Stimulated activated CD4-positive, alpha-beta T cell treated with anti-CD3 and anti-CD28 coated beads, Interleukin-15, amount 100 ng/mL, for 48 hours (primary cell): Measurements from ENCODE around the gene TXNRD1.
"Not testable (repeated sequence)": the region's sequence is repeated elsewhere in the genome, so short reads cannot be mapped to it uniquely, and the experiment has no call there.

Source experiments
- DNase-seq, 2 donors: peaks; one replicate each; pipeline ENCODE4 v3.0.0-alpha.2; 2020; ENCODE audit warnings: low read depth in 2 of 2

Gene TXNRD1

DNA sequence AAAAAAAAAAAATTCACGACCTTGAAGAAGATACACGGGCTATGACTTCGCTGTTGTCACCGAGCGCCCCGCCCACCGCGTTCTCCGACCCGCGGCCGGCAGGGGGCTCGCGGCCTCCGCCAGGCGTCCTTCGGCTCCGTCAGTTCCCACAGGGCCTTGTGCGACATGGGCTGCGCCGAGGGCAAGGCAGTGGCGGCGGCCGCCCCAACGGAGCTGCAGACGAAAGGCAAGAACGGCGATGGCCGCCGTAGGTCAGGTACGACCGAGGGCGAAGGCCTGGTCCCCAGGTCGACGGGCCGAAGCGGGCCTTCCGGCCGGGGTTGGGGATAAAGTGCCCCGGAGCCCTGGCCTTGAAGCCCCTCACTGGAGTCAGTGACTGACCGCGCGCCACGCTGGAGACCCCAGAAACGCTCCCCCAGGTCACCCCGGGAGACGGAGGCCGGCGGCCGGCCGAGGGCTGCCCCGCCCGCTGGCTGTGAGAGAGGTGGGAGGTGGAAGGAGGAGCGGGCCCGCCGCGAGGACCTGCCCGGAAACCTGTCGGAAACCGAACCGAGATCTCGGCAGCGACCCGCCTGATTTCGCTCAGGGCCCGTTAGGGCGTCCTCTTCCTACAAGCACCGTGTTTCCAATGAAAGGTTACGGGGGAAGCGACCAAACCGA is at the start of gene TXNRD1:
TSS of gene TXNRD1 (plus strand) at position 142 of the 660 bp plus-strand sequence. CDS start at position 166, 24 bp downstream.
- peak; percentile 71 to 80 for DNase-seq

- no peak for DNase-seq
Measured at GRCh38 chr12:104165801-104166200, 49.8 kb upstream of the TXNRD1 start.

- DNase-seq, result no peak
Measured at GRCh38 chr12:104166465-104166864, 49.1 kb upstream of the TXNRD1 start.

- no peak for DNase-seq
Measured at GRCh38 chr12:104167519-104168458, 47.8 kb upstream of the TXNRD1 start.

GRCh38 chr12:104168596-104168995 is 47.0 kb upstream of the TXNRD1 start:
- no peak for DNase-seq

DNA sequence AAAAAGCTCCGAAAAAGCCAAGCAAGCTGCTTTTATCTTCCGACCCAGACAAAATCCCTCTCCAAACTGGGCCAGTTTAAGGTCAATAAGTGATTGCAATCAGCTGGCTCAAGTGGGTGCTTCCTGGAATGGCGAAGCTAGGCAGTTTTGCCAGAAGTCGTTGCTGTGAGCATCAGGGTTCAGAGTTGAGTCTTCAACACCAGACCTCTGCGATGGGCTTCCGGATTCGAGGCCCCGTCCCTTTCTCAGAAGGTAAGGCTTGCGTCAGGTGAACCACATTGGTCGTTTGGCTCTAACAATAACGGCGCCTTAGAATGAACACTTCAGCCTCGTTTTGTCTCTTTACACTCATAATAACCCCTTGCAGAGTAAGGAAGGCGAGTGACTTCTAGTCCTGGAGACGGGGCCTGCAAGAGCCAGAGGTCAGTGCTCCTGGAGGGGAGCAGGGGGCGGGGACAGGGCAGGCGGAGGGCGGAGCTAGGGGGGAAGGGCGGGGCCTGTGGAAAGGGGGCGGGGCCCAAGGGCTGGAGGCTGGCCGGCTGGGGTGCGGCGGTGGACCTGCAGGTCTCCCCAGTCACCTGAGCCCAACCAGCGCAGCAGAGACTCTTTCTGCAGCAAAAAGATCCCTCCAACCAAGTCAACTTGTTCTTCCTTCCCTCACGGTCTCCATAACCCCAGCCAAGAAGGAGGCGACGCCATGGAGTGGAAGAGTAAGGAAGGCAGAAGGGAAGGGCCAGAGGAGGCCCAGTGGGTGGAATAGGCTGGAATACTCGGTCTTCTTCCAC is 43.6 kb upstream of the TXNRD1 start:
- no peak for DNase-seq

DNA sequence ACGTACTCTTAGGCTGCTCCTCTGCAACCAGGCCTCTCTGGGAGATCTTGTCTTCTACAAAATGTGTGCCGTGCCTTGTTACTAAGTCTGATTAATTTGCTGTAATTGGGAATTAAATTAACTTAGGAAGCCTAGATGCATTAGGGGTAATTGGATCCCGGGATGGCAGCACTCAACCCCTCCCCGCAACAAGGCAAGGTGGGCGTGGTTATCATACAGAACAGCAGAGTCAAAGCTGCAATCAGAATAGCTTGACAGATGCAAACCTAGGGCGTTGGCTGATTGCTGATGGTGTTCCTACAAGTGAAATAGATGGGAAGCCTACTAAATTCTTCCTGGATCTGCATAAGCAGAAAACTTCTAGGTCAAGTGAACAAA is 43.0 kb upstream of the TXNRD1 start:
- DNase-seq, result no peak

DNA sequence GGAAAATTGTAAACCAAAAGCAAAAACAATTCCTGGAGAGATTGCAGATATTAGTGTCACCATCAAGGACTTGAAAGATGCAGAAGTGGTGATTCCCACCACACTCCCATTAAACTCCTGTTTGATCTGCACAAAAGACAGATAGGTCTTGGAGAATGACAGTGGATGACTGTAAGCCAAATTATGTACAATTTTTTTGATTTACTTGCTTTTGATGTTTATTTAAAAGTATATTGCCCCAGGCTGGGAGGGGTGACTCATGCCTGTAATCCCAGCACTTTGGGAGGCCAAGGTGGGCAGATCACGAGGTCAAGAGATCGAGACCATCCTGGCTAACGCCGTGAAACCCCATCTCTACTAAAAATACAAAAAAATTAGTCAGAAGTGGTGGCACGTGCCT is 41.8 kb upstream of the TXNRD1 start:
- DNase-seq, result not testable (repeated sequence)

DNA sequence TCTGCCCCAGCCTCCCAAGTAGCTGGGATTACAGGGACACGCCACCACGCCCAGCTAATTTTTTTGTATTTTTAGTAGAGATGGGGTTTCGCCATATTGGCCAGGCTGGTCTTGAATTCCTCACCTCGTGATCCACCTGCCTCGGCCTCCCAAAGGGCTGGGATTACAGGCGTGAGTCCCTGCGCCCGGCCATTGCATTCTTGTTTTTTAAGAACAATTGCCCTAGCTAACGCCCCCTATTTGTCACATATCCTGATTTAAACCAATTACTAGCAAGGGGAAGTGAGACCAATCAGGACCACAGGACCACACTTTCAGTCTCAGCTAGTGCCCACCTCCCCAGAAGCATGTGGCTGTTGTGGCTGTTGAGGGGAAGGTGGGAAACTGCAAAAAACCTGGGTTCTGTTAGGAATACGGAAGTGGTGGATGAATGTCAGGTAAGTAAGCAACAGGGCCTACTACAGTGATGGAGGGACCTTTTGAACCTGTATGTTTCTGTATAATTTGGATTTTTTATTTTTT is 39.8 kb upstream of the TXNRD1 start:
- DNase-seq, result no peak

GRCh38 chr12:104177336-104177662 is 38.3 kb upstream of the TXNRD1 start:
- DNase-seq, result no peak

- DNase-seq, result peak in 1 of 2 donors; percentile 7
Measured at GRCh38 chr12:104177663-104178501, 37.7 kb upstream of the TXNRD1 start.

GRCh38 chr12:104180374-104180773 is 35.2 kb upstream of the TXNRD1 start:
- DNase-seq, result no peak

DNA sequence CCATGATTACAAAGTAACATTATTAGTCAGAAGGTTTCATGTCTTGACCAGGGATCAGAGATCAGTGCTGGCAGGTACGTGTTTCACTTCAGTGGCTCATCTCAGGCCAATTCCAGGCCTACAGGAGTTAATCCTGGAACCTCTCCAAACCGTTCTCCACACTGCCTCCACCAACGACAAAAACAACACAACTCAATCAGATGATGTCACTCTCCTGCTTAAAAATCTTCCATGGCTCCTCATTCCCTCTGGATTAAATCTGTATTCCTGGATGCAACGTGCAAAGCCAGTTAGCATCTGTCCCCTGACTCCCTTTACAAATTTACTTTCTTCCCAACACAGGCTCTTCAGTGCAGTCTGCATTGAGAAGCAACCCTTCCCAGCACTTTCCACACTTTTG is 34.3 kb upstream of the TXNRD1 start:
- no peak for DNase-seq

GRCh38 chr12:104182144-104182543 is 33.4 kb upstream of the TXNRD1 start:
- no peak for DNase-seq

- no peak for DNase-seq
Measured at GRCh38 chr12:104182621-104183378, 32.8 kb upstream of the TXNRD1 start.

DNA sequence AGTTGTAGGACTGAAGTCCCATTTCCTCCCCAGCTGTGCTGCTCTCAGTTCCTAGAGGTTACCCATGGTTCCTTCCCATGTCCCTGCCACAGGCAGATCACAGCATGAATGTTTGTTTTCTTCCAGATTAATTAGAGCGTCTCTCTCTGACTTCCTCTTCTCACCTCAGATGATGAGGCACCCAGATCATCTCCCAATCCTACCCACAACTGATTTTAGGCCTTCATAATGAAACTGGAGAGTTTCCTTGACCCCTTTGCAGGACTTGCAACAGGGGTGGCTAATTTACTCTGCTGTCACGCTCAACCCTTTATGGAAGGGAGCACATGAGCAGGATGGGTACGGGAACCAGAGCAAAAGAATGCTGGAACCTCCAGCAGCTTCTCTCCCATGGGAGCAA is 32.1 kb upstream of the TXNRD1 start:
- no peak for DNase-seq

DNA sequence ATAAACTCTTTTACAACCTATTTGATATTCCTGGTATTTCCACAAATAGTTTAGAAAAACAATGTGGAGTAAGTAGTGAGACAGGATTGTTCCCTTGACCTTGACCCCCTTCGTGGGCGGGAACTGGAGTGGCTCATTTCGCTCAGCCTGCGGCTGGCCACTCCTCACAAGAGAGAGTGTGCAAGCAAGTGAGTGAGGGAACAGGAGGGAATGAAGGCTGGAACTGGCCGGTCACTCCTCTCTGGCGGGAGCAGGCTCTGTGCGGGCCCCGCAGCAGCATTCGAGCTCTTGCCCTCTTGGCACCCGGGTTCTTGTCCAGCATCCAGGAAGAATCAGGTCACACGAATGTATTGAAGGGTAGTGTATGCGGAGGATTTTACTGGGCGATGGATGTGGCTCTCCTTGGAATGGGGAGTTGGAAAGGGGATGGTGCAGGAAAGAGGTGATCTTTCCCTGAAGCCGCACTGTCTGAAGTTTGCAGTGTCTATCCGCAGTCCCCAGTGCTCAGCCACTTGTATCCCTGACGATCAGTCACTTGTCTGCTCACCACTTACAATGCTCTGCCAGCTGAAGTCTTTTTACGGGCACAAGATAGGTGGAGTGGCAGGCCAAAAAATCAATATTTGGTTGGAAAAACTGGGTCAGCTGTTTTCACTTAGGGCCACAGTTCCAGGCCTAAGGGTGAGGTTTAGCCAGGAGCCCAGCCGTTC is 28.0 kb upstream of the TXNRD1 start:
- DNase-seq, result no peak

- no peak for DNase-seq
Measured at GRCh38 chr12:104188534-104188933, 27.0 kb upstream of the TXNRD1 start.

GRCh38 chr12:104189915-104190555 is 25.5 kb upstream of the TXNRD1 start:
- DNase-seq, result no peak
